HepG2 (cell line): ENCODE results near the gene STOML2. TPM values are rescaled to one million over a fixed set of nuclear protein-coding genes. Genes with fewer than 3 reads are reported as not detected.
A peak's percentile ranks its signal among the peaks of the same experiment; 100 is the strongest.

Source experiments
- FOSL1 ChIP-seq: sonication (generic); formaldehyde crosslinking; IDR thresholded peaks from 2 replicates; pipeline ENCODE4 v1.9.0; 2021; ENCODE audit warnings: missing genetic modification reagents, borderline replicate concordance
- FOXO1 ChIP-seq: sonication (generic); formaldehyde crosslinking; IDR thresholded peaks from 2 replicates; pipeline ENCODE4 v1.4.0; 2020; ENCODE audit warnings: missing genetic modification reagents
- HDAC6 ChIP-seq: fragments of 200-600 bp; sonication (generic); IDR thresholded peaks from 2 replicates; pipeline ENCODE4 v1.7.0; 2017; ENCODE audit warnings: mild to moderate bottlenecking, antibody characterized with exemption, low read length, low read depth
- HNRNPK ChIP-seq: fragments of 200-400 bp; formaldehyde crosslinking; IDR thresholded peaks from 2 replicates; pipeline ENCODE4 v1.6.1; 2018; ENCODE audit warnings: low read length, low read depth, moderate library complexity, mild to moderate bottlenecking; ENCODE audit not compliant: poor library complexity, severe bottlenecking
- KDM4B ChIP-seq: sonication (generic); formaldehyde crosslinking; IDR thresholded peaks from 2 replicates; pipeline ENCODE4 v1.4.0; 2020; ENCODE audit warnings: missing genetic modification reagents
- LCORL ChIP-seq, 2 experiments: fragments of 450-650 bp in 1 of 2; sonication (generic) in 1 of 2; formaldehyde crosslinking in 1 of 2; IDR thresholded peaks; 2 replicates each; pipeline versions ENCODE4 v1.5.0 to v1.6.1; 2017 to 2020; ENCODE audit warnings: antibody characterized with exemption in 1 of 2, missing genetic modification reagents in 1 of 2
- PAX8 ChIP-seq: sonication (generic); formaldehyde crosslinking; IDR thresholded peaks from 2 replicates; pipeline ENCODE4 v1.8.0; 2022; ENCODE audit warnings: mild to moderate bottlenecking, missing genetic modification reagents, borderline replicate concordance
- SYNCRIP ChIP-seq: fragments of 200-400 bp; formaldehyde crosslinking; IDR thresholded peaks from 2 replicates; pipeline ENCODE4 v1.6.1; 2018; ENCODE audit warnings: mild to moderate bottlenecking, low read depth, low read length; ENCODE audit not compliant: insufficient read depth
- TEAD2 ChIP-seq: sonication (generic); formaldehyde crosslinking; IDR thresholded peaks from 2 replicates; pipeline ENCODE4 v1.9.0; 2021; ENCODE audit warnings: missing genetic modification reagents
- TMF1 ChIP-seq: sonication (generic); formaldehyde crosslinking; IDR thresholded peaks from 2 replicates; pipeline ENCODE4 v1.8.1; 2022; ENCODE audit warnings: low read depth, missing genetic modification reagents
- YY1 ChIP-seq: IDR thresholded peaks from 2 replicates; pipeline ENCODE4 v1.6.1; 2011; ENCODE audit warnings: low read length, low read depth, moderate library complexity, mild to moderate bottlenecking; ENCODE audit not compliant: insufficient read depth, insufficient replicate concordance
- ZMYM2 ChIP-seq: sonication (generic); formaldehyde crosslinking; IDR thresholded peaks from 2 replicates; pipeline ENCODE4 v1.8.0; 2022; ENCODE audit warnings: mild to moderate bottlenecking, missing genetic modification reagents
- ZNF225 ChIP-seq: sonication (generic); formaldehyde crosslinking; IDR thresholded peaks from 2 replicates; pipeline ENCODE4 v1.4.0; 2020; ENCODE audit warnings: mild to moderate bottlenecking, missing genetic modification reagents
- ZNF567 ChIP-seq: sonication (generic); formaldehyde crosslinking; IDR thresholded peaks from 2 replicates; pipeline ENCODE4 v1.8.1; 2023; ENCODE audit warnings: mild to moderate bottlenecking, missing genetic modification reagents, borderline replicate concordance
- ZNF713 ChIP-seq: sonication (generic); formaldehyde crosslinking; IDR thresholded peaks from 2 replicates; pipeline ENCODE4 v1.4.0; 2020; ENCODE audit warnings: mild to moderate bottlenecking, missing genetic modification reagents
- ZNF746 ChIP-seq: sonication (generic); formaldehyde crosslinking; IDR thresholded peaks from 2 replicates; pipeline ENCODE4 v1.8.0; 2022; ENCODE audit warnings: mild to moderate bottlenecking, missing genetic modification reagents
- ZNF788 ChIP-seq: sonication (generic); formaldehyde crosslinking; IDR thresholded peaks from 2 replicates; pipeline ENCODE4 v1.5.0; 2020; ENCODE audit warnings: mild to moderate bottlenecking, missing genetic modification reagents, borderline replicate concordance
- polyA plus RNA-seq, 8 experiments: library from polyadenylated mRNA; depleted of rRNA in 3 of 8; stranded (reverse) in 7 of 8; unstranded in 1 of 8; fragments of >200 nt; fragmentation: Illumina TruSeq in 4 of 8; extraction: Trizol in 4 of 8; gene quantifications; 2 replicates each; pipeline versions ENCODE4 v1.2.1 to v1.2.3, GENCODE V29; 2011 to 2016; ENCODE audit warnings: low read depth in 4 of 8, missing spikeins in 1 of 8, mixed read lengths in 1 of 8; ENCODE audit not compliant: insufficient read depth in 1 of 8
- total RNA-seq, 5 experiments: library from RNA; depleted of rRNA; stranded (reverse); fragments of >200 nt; fragmentation: Illumina TruSeq; extraction: Trizol; gene quantifications; 2 replicates each; pipeline ENCODE4 v1.2.3, GENCODE V29; 2016; ENCODE audit warnings: low read depth in 1 of 5
- TF ChIP-seq, protein P1 (sequence below): sonication (generic); formaldehyde crosslinking; IDR thresholded peaks from 2 replicates; pipeline ENCODE4 v1.4.0; 2020; ENCODE audit warnings: missing genetic modification reagents
- TF ChIP-seq, protein P2 (sequence below): IDR thresholded peaks from 2 replicates; pipeline ENCODE4 v1.6.1; 2016; ENCODE audit warnings: low read depth
- TF ChIP-seq, protein P3 (sequence below): IDR thresholded peaks from 2 replicates; pipeline ENCODE4 v1.6.1; 2012; ENCODE audit warnings: low read depth, low read length, improper control_type of control experiment
- TF ChIP-seq, protein P4 (sequence below): sonication (generic); formaldehyde crosslinking; IDR thresholded peaks from 2 replicates; pipeline ENCODE4 v1.5.0; 2020; ENCODE audit warnings: mild to moderate bottlenecking, missing genetic modification reagents, borderline replicate concordance
- TF ChIP-seq, protein P5 (sequence below): IDR thresholded peaks from 2 replicates; pipeline ENCODE4 v1.6.1; 2016; ENCODE audit warnings: low read depth, borderline replicate concordance

Gene STOML2
- total and polyA plus RNA-seq, 2 of the 13 experiments (the other 11 are each of a cell fraction or from before 2014, with no cell fraction given) = 245 to 250 TPM

DNA sequence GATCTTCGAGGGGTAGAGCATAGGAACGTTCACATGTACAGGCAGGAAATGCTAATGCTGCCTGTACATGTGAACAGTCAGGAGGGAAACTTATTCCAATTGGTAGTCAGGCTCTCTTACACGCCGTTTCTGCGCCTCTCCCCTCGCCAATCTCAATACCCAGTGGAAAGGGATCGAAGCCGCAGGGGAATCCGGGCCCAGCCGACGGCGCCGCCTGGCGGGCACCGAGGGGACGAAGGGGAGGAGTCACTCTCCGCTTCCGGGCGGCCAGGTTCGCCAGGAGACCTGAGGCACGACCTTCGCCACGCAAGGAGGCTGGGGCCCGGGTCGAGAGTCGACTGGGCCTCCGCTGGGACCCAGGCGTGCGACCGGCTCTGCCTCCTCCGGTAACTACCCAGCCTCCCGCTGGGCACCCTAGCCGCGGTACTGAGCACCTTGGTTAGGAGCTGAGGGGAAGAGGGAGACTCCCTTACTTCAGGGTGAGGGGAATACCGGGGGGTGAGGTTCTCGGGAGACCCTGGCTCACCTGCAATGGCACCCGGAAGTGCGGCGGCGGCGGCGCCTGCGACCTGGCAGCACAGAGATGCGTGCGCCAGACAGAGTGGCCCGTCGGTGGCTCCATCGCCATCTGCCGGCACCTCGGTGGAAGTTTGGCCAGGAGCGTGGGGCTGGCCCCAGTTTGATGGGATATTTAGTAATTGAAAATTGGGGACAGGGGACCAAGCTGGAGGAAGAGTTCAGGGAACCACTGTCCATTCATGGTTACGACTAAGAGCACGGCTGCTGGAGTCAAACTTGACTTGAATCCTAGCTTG lies 6.7 kb downstream of the STOML2 start, which contains the start of gene PIGO (continued):
- peak; percentile 85 for TF ChIP-seq YY1
- TF ChIP-seq, protein P1, sequence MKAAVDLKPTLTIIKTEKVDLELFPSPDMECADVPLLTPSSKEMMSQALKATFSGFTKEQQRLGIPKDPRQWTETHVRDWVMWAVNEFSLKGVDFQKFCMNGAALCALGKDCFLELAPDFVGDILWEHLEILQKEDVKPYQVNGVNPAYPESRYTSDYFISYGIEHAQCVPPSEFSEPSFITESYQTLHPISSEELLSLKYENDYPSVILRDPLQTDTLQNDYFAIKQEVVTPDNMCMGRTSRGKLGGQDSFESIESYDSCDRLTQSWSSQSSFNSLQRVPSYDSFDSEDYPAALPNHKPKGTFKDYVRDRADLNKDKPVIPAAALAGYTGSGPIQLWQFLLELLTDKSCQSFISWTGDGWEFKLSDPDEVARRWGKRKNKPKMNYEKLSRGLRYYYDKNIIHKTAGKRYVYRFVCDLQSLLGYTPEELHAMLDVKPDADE (CRISPR knock-in tag) = no peak
- no peak for TF ChIP-seq TEAD2 (CRISPR knock-in tag)
- TF ChIP-seq TMF1 (CRISPR knock-in tag) = no peak
- peak; percentile 52 for TF ChIP-seq HNRNPK
- peak; percentile 95 for TF ChIP-seq ZNF788 (CRISPR knock-in tag)
- TF ChIP-seq PAX8 (CRISPR knock-in tag) = peak; percentile 97
- TF ChIP-seq, protein P2, sequence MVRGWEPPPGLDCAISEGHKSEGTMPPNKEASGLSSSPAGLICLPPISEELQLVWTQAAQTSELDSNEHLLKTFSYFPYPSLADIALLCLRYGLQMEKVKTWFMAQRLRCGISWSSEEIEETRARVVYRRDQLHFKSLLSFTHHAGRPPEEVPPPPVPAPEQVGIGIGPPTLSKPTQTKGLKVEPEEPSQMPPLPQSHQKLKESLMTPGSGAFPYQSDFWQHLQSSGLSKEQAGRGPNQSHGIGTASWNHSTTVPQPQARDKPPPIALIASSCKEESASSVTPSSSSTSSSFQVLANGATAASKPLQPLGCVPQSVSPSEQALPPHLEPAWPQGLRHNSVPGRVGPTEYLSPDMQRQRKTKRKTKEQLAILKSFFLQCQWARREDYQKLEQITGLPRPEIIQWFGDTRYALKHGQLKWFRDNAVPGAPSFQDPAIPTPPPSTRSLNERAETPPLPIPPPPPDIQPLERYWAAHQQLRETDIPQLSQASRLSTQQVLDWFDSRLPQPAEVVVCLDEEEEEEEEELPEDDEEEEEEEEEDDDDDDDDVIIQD (CRISPR knock-in tag) = peak; percentile 58
- 0 out of 2 replicates have a peak, but pooled peaks have one; percentile 61 for TF ChIP-seq KDM4B (CRISPR knock-in tag)
- TF ChIP-seq, protein P3, sequence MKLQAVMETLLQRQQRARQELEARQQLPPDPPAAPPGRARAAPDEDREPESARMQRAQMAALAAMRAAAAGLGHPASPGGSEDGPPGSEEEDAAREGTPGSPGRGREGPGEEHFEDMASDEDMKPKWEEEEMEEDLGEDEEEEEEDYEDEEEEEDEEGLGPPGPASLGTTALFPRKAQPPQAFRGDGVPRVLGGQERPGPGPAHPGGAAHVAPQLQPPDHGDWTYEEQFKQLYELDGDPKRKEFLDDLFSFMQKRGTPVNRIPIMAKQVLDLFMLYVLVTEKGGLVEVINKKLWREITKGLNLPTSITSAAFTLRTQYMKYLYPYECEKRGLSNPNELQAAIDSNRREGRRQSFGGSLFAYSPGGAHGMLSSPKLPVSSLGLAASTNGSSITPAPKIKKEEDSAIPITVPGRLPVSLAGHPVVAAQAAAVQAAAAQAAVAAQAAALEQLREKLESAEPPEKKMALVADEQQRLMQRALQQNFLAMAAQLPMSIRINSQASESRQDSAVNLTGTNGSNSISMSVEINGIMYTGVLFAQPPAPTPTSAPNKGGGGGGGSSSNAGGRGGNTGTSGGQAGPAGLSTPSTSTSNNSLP = no peak
- 0 out of 2 replicates have a peak, but pooled peaks have one; percentile 27 for TF ChIP-seq FOXO1
- TF ChIP-seq, protein P4, sequence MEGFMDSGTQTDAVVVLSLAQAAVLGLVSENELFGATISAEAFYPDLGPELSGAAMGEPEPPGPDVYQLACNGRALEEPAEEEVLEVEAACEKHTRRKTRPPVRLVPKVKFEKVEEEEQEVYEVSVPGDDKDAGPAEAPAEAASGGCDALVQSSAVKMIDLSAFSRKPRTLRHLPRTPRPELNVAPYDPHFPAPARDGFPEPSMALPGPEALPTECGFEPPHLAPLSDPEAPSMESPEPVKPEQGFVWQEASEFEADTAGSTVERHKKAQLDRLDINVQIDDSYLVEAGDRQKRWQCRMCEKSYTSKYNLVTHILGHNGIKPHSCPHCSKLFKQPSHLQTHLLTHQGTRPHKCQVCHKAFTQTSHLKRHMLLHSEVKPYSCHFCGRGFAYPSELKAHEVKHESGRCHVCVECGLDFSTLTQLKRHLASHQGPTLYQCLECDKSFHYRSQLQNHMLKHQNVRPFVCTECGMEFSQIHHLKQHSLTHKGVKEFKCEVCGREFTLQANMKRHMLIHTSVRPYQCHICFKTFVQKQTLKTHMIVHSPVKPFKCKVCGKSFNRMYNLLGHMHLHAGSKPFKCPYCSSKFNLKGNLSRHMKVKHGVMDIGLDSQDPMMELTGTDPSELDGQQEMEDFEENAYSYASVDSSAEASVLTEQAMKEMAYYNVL (CRISPR knock-in tag) = peak; percentile 79; the same call in 1 of the 2 replicates
- no peak for TF ChIP-seq FOSL1
- no peak for TF ChIP-seq HDAC6
- 0 out of 2 replicates have a peak, but pooled peaks have one; percentile 80 for TF ChIP-seq ZNF746 (CRISPR knock-in tag)
- TF ChIP-seq ZMYM2 (CRISPR knock-in tag) = no peak; the same call in 1 of the 2 replicates
- peak; percentile 44; the same call in 1 of the 2 replicates for TF ChIP-seq ZNF225
- no peak for TF ChIP-seq ZNF713 (CRISPR knock-in tag)
- no peak for TF ChIP-seq SYNCRIP
- TF ChIP-seq, protein P5, sequence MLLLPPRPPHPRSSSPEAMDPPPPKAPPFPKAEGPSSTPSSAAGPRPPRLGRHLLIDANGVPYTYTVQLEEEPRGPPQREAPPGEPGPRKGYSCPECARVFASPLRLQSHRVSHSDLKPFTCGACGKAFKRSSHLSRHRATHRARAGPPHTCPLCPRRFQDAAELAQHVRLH (CRISPR knock-in tag) = peak; percentile 81; the same call in 1 of the 2 replicates
- TF ChIP-seq LCORL (IDR thresholded peaks at IDR 0.05) = no peak; the same call in 1 of the 2 replicates
- peak; percentile 81 for TF ChIP-seq LCORL (CRISPR knock-in tag; IDR thresholded peaks at IDR 0.05)
- TF ChIP-seq ZNF567 (CRISPR knock-in tag) = 0 out of 2 replicates have a peak, but pooled peaks have one; percentile 10
